Measurements from ENCODE around the gene AKAIN1. TPM values are rescaled to one million over a fixed set of nuclear protein-coding genes. Genes with fewer than 3 reads are reported as not detected.

AKAIN1 gene
- total and polyA plus RNA-seq, 8 donors: 0.28 to 6.8 (median 0.81) TPM; not detected in 3

- Histone ChIP-seq H3K27ac (no peak overlapping the region), H3K36me3 (no peaks in the 10 kb centered on the region), H3K4me1 (no peaks in the 10 kb centered on the region), H3K4me3 (no peak overlapping the region), H3K27me3 (no peaks in the 10 kb centered on the region), H3K9me3 (no peaks in the 10 kb centered on the region)
- WGBS, 2 donors: 90% methylated on average over 1 of the region's 1 CpG
- intact Hi-C loops (cut with DNase I): no loop called here
- FAIRE-seq: no peak
- no peak for TF ChIP-seq CTCF (IDR thresholded peaks at IDR 0.05)
- no peak for DNase-seq
- no peak for ATAC-seq
These were observed 18.5 kb downstream of the AKAIN1 start for GRCh38 chr18:5178519-5178918.

- no peak for DNase-seq
- H3K27me3 ChIP-seq: no peaks in the 10 kb centered on the region
- no peak for TF ChIP-seq CTCF (IDR thresholded peaks at IDR 0.05)
- 50 to 63% methylated on average over 5 of the region's 5 CpGs for WGBS, 2 donors
- intact Hi-C loops (cut with DNase I): no loop called here
- no peak for FAIRE-seq
- H3K27ac ChIP-seq: no peak overlapping the region
- no peaks in the 10 kb centered on the region for H3K9me3 ChIP-seq
- no peaks in the 10 kb centered on the region for H3K4me1 ChIP-seq
- H3K36me3 ChIP-seq: no peaks in the 10 kb centered on the region
- H3K4me3 ChIP-seq: no peak overlapping the region
- no peak for ATAC-seq
These were observed 21.7 kb downstream of the AKAIN1 start for GRCh38 chr18:5175378-5175777.

GRCh38 chr18:5173646-5174045 is 23.4 kb downstream of the AKAIN1 start:
- Histone ChIP-seq H3K27me3 (no peaks in the 10 kb centered on the region), H3K4me1 (no peaks in the 10 kb centered on the region), H3K4me3 (no peak overlapping the region), H3K27ac (no peak overlapping the region), H3K36me3 (no peaks in the 10 kb centered on the region), H3K9me3 (no peaks in the 10 kb centered on the region)
- no peak for DNase-seq
- no peak for TF ChIP-seq CTCF (IDR thresholded peaks at IDR 0.05)
- ATAC-seq: no peak
- 69 to 77% methylated on average over 6 of the region's 6 CpGs for WGBS, 2 donors
- FAIRE-seq: no peak
- intact Hi-C loops (cut with DNase I): no loop called here

GRCh38 chr18:5173236-5173635 is 23.8 kb downstream of the AKAIN1 start:
- FAIRE-seq (no peak), ATAC-seq (no peak), DNase-seq (no peak)
- 70 to 80% methylated on average over 2 of the region's 2 CpGs for WGBS, 2 donors
- intact Hi-C loops (cut with DNase I): no loop called here
- Histone ChIP-seq H3K27ac (no peak overlapping the region), H3K4me3 (no peak overlapping the region), H3K9me3 (no peaks in the 10 kb centered on the region), H3K27me3 (no peaks in the 10 kb centered on the region), H3K36me3 (no peaks in the 10 kb centered on the region), H3K4me1 (no peaks in the 10 kb centered on the region)
- no peak for TF ChIP-seq CTCF (IDR thresholded peaks at IDR 0.05)

- Histone ChIP-seq H3K36me3 (no peaks in the 10 kb centered on the region), H3K9me3 (no peaks in the 10 kb centered on the region), H3K27me3 (no peaks in the 10 kb centered on the region), H3K4me3 (no peak overlapping the region), H3K4me1 (no peaks in the 10 kb centered on the region), H3K27ac (no peak overlapping the region)
- 16 to 24% methylated on average over 2 of the region's 2 CpGs for WGBS, 2 donors
- no peak for DNase-seq
- FAIRE-seq: no peak
- ATAC-seq: no peak
- intact Hi-C loops (cut with DNase I): no loop called here
- TF ChIP-seq CTCF (IDR thresholded peaks at IDR 0.05): no peak
These were observed 29.2 kb downstream of the AKAIN1 start for GRCh38 chr18:5167831-5168230.
